WTC11 (cell line): ENCODE measurements around the gene ZC3H13. TPM values are rescaled to one million over a fixed set of nuclear protein-coding genes. Genes with fewer than 3 reads are reported as not detected.

Experiments used
- ATAC-seq: fragments of 200-7000 bp; cut with Tn5 transposase; 2 replicates; pipeline ENCODE4 v1.10.0; 2021; ENCODE audit warnings: mild to moderate bottlenecking, moderate library complexity
- CTCF ChIA-PET: fragments of 300-600 bp; sonication (Branson Sonifier 250); formaldehyde crosslinking; loops from one replicate; lab custom pipeline; 2021; ENCODE audit warnings: antibody characterized with exemption; lab: Charles Lee
- POLR2A ChIA-PET: fragments of 350-600 bp; sonication (Branson Sonifier 250); formaldehyde crosslinking; loops from one replicate; lab custom pipeline; 2021; ENCODE audit warnings: antibody characterized with exemption; lab: Charles Lee
- DNase-seq: peaks from one replicate; pipeline ENCODE4 v3.0.0; 2021; ENCODE audit warnings: low spot score
- H3K27ac Mint-ChIP-seq: 2 replicates; pipeline ENCODE4 v1.8.0; 2021; ENCODE audit warnings: mixed read lengths
- H3K27me3 Mint-ChIP-seq: 2 replicates; pipeline ENCODE4 v1.8.0; 2021; ENCODE audit warnings: low read depth, mild to moderate bottlenecking, moderate library complexity, mixed read lengths
- H3K36me3 Mint-ChIP-seq: 2 replicates; pipeline ENCODE4 v1.8.0; 2021; ENCODE audit warnings: mixed read lengths
- H3K4me1 Mint-ChIP-seq: 2 replicates; pipeline ENCODE4 v1.8.0; 2022; ENCODE audit warnings: mixed read lengths
- H3K4me3 Mint-ChIP-seq: 2 replicates; pipeline ENCODE4 v1.8.0; 2021; ENCODE audit warnings: mild to moderate bottlenecking, moderate library complexity, mixed read lengths
- H3K9me3 Mint-ChIP-seq: 2 replicates; pipeline ENCODE4 v1.8.0; 2021; ENCODE audit warnings: mixed read lengths
- CREB1 ChIP-seq: sonication (generic); formaldehyde crosslinking; IDR thresholded peaks from 2 replicates; pipeline ENCODE4 v1.8.0; 2023; ENCODE audit warnings: mild to moderate bottlenecking, missing genetic modification reagents
- EMX1 ChIP-seq: fragments of 250-450 bp; sonication (Bioruptor Pico); IDR thresholded peaks from 2 replicates; pipeline ENCODE4 v1.8.0; 2021; ENCODE audit warnings: mild to moderate bottlenecking
- GRHL2 ChIP-seq: fragments of 250-450 bp; sonication (Bioruptor Pico); IDR thresholded peaks from 2 replicates; pipeline ENCODE4 v1.8.0; 2022; ENCODE audit warnings: mild to moderate bottlenecking, moderate library complexity; ENCODE audit not compliant: insufficient replicate concordance, severe bottlenecking
- HMGA2 ChIP-seq: fragments of 250-450 bp; sonication (Bioruptor Pico); IDR thresholded peaks from 2 replicates; pipeline ENCODE4 v1.4.0; 2021; ENCODE audit warnings: mild to moderate bottlenecking, moderate library complexity
- JAZF1 ChIP-seq: fragments of 250-450 bp; sonication (Bioruptor Pico); IDR thresholded peaks from 2 replicates; pipeline ENCODE4 v1.9.0; 2021; ENCODE audit warnings: moderate library complexity, mild to moderate bottlenecking, inconsistent platforms
- NR2C2 ChIP-seq: sonication (generic); formaldehyde crosslinking; IDR thresholded peaks from 2 replicates; pipeline ENCODE4 v1.8.0; 2022; ENCODE audit warnings: mild to moderate bottlenecking, missing genetic modification reagents
- OVOL2 ChIP-seq: fragments of 250-450 bp; sonication (Bioruptor Pico); IDR thresholded peaks from 2 replicates; pipeline ENCODE4 v1.9.0; 2021; ENCODE audit warnings: mild to moderate bottlenecking, borderline replicate concordance
- SMAD4 ChIP-seq: sonication (generic); formaldehyde crosslinking; IDR thresholded peaks from 2 replicates; pipeline ENCODE4 v1.8.0; 2022; ENCODE audit warnings: mild to moderate bottlenecking, missing genetic modification reagents
- SP1 ChIP-seq: sonication (generic); formaldehyde crosslinking; conservative IDR thresholded peaks from 2 replicates; pipeline ENCODE4 v1.8.1; 2022; ENCODE audit warnings: missing genetic modification reagents
- ZBTB21 ChIP-seq: sonication (generic); formaldehyde crosslinking; IDR thresholded peaks from 2 replicates; pipeline ENCODE4 v1.8.1; 2023; ENCODE audit warnings: mild to moderate bottlenecking, missing genetic modification reagents, borderline replicate concordance
- ZNF263 ChIP-seq: sonication (generic); formaldehyde crosslinking; IDR thresholded peaks from 2 replicates; pipeline ENCODE4 v1.8.1; 2022; ENCODE audit warnings: low read depth, mild to moderate bottlenecking, moderate library complexity, missing genetic modification reagents
- total RNA-seq: library from RNA; stranded (reverse); gene quantifications from 3 replicates; pipeline ENCODE4 v1.2.3, GENCODE V29; 2021
- TF ChIP-seq, protein P1 (sequence below): fragments of 250-450 bp; sonication (Bioruptor Pico); IDR thresholded peaks from 2 replicates; pipeline ENCODE4 v1.9.0; 2021; ENCODE audit warnings: mild to moderate bottlenecking, borderline replicate concordance
- TF ChIP-seq, protein P2 (sequence below): sonication (generic); formaldehyde crosslinking; IDR thresholded peaks from 2 replicates; pipeline ENCODE4 v1.8.0; 2023; ENCODE audit warnings: missing genetic modification reagents, mild to moderate bottlenecking, borderline replicate concordance
- TF ChIP-seq, protein P3 (sequence below): sonication (generic); formaldehyde crosslinking; IDR thresholded peaks from 2 replicates; pipeline ENCODE4 v1.8.1; 2022; ENCODE audit warnings: low read depth, mild to moderate bottlenecking, moderate library complexity, missing genetic modification reagents, borderline replicate concordance
- TF ChIP-seq, protein P4 (sequence below): sonication (generic); formaldehyde crosslinking; IDR thresholded peaks from 2 replicates; pipeline ENCODE4 v1.8.1; 2023; ENCODE audit warnings: mild to moderate bottlenecking, missing genetic modification reagents, moderate library complexity
- TF ChIP-seq, protein P5 (sequence below): fragments of 200-600 bp; IDR thresholded peaks from 2 replicates; pipeline ENCODE4 v1.8.0; 2022; ENCODE audit warnings: antibody characterized with exemption
- TF ChIP-seq, protein P6 (sequence below): fragments of 250-450 bp; sonication (Bioruptor Pico); IDR thresholded peaks from 2 replicates; pipeline ENCODE4 v1.9.0; 2021; ENCODE audit warnings: moderate library complexity, mild to moderate bottlenecking, inconsistent platforms, borderline replicate concordance
- TF ChIP-seq, protein P7 (sequence below): sonication (generic); formaldehyde crosslinking; conservative IDR thresholded peaks from 2 replicates; pipeline ENCODE4 v1.8.1; 2022; ENCODE audit warnings: mild to moderate bottlenecking, missing genetic modification reagents

The ZC3H13 gene
- total RNA-seq, 1 experiment from 2014 or later, result 49.7 TPM

DNA sequence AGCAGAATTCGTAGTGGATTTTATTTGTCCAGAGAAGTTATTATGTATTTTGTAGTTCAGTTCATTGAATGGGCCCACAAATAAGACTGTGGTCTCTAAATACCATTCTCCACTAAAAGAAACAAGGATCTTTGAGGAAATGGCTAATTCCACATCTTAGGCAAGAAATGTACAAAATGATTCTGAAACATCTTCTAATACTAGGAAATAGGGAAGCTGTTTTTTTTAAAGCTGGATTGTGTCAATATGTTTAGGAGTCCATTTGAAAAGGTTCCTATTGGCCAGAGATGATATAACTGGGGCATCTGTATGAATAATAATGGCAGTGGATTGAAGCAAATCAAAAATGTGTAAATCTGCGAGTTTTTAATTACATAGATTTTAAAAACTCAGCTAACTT lies 112.5 kb downstream of the ZC3H13 start:
- Mint-ChIP-seq H3K27me3 (no peaks in the 10 kb centered on the region), H3K4me3 (no peak overlapping the region), H3K9me3 (no peaks in the 10 kb centered on the region), H3K36me3 (no peaks in the 10 kb centered on the region), H3K4me1 (no peaks in the 10 kb centered on the region), H3K27ac (no peak overlapping the region)
- POLR2A ChIA-PET, result no interaction called here
- CTCF ChIA-PET, result no interaction called here
- TF ChIP-seq, protein P1, sequence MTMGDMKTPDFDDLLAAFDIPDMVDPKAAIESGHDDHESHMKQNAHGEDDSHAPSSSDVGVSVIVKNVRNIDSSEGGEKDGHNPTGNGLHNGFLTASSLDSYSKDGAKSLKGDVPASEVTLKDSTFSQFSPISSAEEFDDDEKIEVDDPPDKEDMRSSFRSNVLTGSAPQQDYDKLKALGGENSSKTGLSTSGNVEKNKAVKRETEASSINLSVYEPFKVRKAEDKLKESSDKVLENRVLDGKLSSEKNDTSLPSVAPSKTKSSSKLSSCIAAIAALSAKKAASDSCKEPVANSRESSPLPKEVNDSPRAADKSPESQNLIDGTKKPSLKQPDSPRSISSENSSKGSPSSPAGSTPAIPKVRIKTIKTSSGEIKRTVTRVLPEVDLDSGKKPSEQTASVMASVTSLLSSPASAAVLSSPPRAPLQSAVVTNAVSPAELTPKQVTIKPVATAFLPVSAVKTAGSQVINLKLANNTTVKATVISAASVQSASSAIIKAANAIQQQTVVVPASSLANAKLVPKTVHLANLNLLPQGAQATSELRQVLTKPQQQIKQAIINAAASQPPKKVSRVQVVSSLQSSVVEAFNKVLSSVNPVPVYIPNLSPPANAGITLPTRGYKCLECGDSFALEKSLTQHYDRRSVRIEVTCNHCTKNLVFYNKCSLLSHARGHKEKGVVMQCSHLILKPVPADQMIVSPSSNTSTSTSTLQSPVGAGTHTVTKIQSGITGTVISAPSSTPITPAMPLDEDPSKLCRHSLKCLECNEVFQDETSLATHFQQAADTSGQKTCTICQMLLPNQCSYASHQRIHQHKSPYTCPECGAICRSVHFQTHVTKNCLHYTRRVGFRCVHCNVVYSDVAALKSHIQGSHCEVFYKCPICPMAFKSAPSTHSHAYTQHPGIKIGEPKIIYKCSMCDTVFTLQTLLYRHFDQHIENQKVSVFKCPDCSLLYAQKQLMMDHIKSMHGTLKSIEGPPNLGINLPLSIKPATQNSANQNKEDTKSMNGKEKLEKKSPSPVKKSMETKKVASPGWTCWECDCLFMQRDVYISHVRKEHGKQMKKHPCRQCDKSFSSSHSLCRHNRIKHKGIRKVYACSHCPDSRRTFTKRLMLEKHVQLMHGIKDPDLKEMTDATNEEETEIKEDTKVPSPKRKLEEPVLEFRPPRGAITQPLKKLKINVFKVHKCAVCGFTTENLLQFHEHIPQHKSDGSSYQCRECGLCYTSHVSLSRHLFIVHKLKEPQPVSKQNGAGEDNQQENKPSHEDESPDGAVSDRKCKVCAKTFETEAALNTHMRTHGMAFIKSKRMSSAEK, result no peak
- TF ChIP-seq ZBTB21 (CRISPR knock-in tag), result no peak
- TF ChIP-seq OVOL2, result no peak
- TF ChIP-seq SMAD4 (CRISPR knock-in tag), result no peak
- no peak for TF ChIP-seq EMX1 (CRISPR knock-in tag)
- no peak for TF ChIP-seq NR2C2 (CRISPR knock-in tag)
- TF ChIP-seq, protein P2, sequence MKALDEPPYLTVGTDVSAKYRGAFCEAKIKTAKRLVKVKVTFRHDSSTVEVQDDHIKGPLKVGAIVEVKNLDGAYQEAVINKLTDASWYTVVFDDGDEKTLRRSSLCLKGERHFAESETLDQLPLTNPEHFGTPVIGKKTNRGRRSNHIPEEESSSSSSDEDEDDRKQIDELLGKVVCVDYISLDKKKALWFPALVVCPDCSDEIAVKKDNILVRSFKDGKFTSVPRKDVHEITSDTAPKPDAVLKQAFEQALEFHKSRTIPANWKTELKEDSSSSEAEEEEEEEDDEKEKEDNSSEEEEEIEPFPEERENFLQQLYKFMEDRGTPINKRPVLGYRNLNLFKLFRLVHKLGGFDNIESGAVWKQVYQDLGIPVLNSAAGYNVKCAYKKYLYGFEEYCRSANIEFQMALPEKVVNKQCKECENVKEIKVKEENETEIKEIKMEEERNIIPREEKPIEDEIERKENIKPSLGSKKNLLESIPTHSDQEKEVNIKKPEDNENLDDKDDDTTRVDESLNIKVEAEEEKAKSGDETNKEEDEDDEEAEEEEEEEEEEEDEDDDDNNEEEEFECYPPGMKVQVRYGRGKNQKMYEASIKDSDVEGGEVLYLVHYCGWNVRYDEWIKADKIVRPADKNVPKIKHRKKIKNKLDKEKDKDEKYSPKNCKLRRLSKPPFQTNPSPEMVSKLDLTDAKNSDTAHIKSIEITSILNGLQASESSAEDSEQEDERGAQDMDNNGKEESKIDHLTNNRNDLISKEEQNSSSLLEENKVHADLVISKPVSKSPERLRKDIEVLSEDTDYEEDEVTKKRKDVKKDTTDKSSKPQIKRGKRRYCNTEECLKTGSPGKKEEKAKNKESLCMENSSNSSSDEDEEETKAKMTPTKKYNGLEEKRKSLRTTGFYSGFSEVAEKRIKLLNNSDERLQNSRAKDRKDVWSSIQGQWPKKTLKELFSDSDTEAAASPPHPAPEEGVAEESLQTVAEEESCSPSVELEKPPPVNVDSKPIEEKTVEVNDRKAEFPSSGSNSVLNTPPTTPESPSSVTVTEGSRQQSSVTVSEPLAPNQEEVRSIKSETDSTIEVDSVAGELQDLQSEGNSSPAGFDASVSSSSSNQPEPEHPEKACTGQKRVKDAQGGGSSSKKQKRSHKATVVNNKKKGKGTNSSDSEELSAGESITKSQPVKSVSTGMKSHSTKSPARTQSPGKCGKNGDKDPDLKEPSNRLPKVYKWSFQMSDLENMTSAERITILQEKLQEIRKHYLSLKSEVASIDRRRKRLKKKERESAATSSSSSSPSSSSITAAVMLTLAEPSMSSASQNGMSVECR (CRISPR knock-in tag), result no peak
- TF ChIP-seq HMGA2 (CRISPR knock-in tag), result no peak
- no peak for TF ChIP-seq SP1 (CRISPR knock-in tag)
- TF ChIP-seq, protein P3, sequence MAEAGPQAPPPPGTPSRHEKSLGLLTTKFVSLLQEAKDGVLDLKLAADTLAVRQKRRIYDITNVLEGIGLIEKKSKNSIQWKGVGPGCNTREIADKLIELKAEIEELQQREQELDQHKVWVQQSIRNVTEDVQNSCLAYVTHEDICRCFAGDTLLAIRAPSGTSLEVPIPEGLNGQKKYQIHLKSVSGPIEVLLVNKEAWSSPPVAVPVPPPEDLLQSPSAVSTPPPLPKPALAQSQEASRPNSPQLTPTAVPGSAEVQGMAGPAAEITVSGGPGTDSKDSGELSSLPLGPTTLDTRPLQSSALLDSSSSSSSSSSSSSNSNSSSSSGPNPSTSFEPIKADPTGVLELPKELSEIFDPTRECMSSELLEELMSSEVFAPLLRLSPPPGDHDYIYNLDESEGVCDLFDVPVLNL, result no peak
- no peak for TF ChIP-seq CREB1
- TF ChIP-seq, protein P4, sequence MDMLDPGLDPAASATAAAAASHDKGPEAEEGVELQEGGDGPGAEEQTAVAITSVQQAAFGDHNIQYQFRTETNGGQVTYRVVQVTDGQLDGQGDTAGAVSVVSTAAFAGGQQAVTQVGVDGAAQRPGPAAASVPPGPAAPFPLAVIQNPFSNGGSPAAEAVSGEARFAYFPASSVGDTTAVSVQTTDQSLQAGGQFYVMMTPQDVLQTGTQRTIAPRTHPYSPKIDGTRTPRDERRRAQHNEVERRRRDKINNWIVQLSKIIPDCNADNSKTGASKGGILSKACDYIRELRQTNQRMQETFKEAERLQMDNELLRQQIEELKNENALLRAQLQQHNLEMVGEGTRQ (CRISPR knock-in tag), result no peak
- TF ChIP-seq, protein P5, sequence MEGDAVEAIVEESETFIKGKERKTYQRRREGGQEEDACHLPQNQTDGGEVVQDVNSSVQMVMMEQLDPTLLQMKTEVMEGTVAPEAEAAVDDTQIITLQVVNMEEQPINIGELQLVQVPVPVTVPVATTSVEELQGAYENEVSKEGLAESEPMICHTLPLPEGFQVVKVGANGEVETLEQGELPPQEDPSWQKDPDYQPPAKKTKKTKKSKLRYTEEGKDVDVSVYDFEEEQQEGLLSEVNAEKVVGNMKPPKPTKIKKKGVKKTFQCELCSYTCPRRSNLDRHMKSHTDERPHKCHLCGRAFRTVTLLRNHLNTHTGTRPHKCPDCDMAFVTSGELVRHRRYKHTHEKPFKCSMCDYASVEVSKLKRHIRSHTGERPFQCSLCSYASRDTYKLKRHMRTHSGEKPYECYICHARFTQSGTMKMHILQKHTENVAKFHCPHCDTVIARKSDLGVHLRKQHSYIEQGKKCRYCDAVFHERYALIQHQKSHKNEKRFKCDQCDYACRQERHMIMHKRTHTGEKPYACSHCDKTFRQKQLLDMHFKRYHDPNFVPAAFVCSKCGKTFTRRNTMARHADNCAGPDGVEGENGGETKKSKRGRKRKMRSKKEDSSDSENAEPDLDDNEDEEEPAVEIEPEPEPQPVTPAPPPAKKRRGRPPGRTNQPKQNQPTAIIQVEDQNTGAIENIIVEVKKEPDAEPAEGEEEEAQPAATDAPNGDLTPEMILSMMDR, result no peak
- no peak for TF ChIP-seq ZNF263 (CRISPR knock-in tag)
- ATAC-seq, result no peak
- DNase-seq, result no peak

DNA sequence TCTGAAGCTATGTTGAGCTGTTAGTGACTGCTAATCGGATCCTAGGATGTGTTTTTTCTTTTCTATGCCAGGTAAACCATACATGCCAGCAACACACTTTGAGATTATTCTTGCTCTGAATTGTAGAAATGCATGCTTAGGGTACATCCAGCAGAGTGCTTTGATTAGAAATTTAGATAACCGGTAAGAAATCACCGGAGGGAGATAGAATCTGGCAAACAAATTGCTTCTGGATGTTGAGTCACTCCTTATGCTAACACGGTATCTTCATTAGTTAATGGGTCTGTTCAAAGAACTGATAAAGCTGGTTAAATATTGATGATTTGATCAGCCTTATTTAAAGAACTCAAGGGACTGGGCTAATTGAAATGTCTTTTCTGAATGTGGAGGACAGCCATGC lies 115.9 kb downstream of the ZC3H13 start:
- no peaks in the 10 kb centered on the region for H3K9me3 Mint-ChIP-seq
- ATAC-seq (no peak), DNase-seq (no peak)
- no peaks in the 10 kb centered on the region for H3K36me3 Mint-ChIP-seq
- H3K4me3 Mint-ChIP-seq, result no peak overlapping the region
- no peaks in the 10 kb centered on the region for H3K4me1 Mint-ChIP-seq
- ChIA-PET POLR2A (no interaction called here), CTCF (no interaction called here)
- no peak overlapping the region for H3K27ac Mint-ChIP-seq
- H3K27me3 Mint-ChIP-seq, result no peaks in the 10 kb centered on the region
- TF ChIP-seq EMX1 (CRISPR knock-in tag) (no peak), GRHL2 (CRISPR knock-in tag) (no peak), JAZF1 (CRISPR knock-in tag) (no peak)
- TF ChIP-seq, protein P5, result no peak
- TF ChIP-seq, protein P6, sequence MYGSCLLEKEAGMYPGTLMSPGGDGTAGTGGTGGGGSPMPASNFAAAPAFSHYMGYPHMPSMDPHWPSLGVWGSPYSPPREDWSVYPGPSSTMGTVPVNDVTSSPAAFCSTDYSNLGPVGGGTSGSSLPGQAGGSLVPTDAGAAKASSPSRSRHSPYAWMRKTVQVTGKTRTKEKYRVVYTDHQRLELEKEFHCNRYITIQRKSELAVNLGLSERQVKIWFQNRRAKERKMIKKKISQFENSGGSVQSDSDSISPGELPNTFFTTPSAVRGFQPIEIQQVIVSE (CRISPR knock-in tag), result no peak
- TF ChIP-seq, protein P7, sequence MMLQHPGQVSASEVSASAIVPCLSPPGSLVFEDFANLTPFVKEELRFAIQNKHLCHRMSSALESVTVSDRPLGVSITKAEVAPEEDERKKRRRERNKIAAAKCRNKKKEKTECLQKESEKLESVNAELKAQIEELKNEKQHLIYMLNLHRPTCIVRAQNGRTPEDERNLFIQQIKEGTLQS, result no peak
